Kidney tubule cell (primary cell): ENCODE data around the gene MEOX1.
"Not testable (repeated sequence)": the region's sequence is repeated elsewhere in the genome, so short reads cannot be mapped to it uniquely, and the experiment has no call there.

ENCODE experiments used
- DNase-seq: peaks from one replicate; pipeline ENCODE4 v3.0.0-alpha.2; 2018; ENCODE audit warnings: low spot score

The MEOX1 gene

GRCh38 chr17:43616421-43616820 lies 45.3 kb downstream of the MEOX1 start:
- no peak for DNase-seq

GRCh38 chr17:43616029-43616351 lies 45.7 kb downstream of the MEOX1 start:
- DNase-seq: no peak

GRCh38 chr17:43615330-43616028 lies 46.2 kb downstream of the MEOX1 start:
- DNase-seq: no peak

- DNase-seq: no peak
These were observed 47.2 kb downstream of the MEOX1 start for GRCh38 chr17:43614561-43614960.

- no peak for DNase-seq
These were observed 47.8 kb downstream of the MEOX1 start for GRCh38 chr17:43613917-43614316.

- DNase-seq: no peak
These were observed 49.2 kb downstream of the MEOX1 start for GRCh38 chr17:43612515-43612914.

GRCh38 chr17:43611230-43611969 lies 50.3 kb downstream of the MEOX1 start:
- peak; percentile 22 for DNase-seq

GRCh38 chr17:43609613-43610385 lies 51.9 kb downstream of the MEOX1 start:
- no peak for DNase-seq

- DNase-seq: peak; percentile 91
These were observed 53.4 kb downstream of the MEOX1 start for GRCh38 chr17:43608313-43608712.

GRCh38 chr17:43604549-43604948 lies 57.2 kb downstream of the MEOX1 start:
- no peak for DNase-seq

- DNase-seq: no peak
These were observed 58.4 kb downstream of the MEOX1 start for GRCh38 chr17:43603321-43603720.

GRCh38 chr17:43602556-43602955 lies 59.2 kb downstream of the MEOX1 start:
- DNase-seq: not testable (repeated sequence)

- DNase-seq: peak; percentile 27
These were observed 60.3 kb downstream of the MEOX1 start for GRCh38 chr17:43601280-43602039.

- peak; percentile 76 for DNase-seq
These were observed 61.9 kb downstream of the MEOX1 start for GRCh38 chr17:43599835-43600234.

GRCh38 chr17:43599046-43599395 lies 62.7 kb downstream of the MEOX1 start:
- no peak for DNase-seq

GRCh38 chr17:43598357-43599045 lies 63.2 kb downstream of the MEOX1 start:
- DNase-seq: no peak

- DNase-seq: no peak
These were observed 63.9 kb downstream of the MEOX1 start for GRCh38 chr17:43597624-43598356.

GRCh38 chr17:43595466-43595865 lies 66.3 kb downstream of the MEOX1 start:
- no peak for DNase-seq

GRCh38 chr17:43591779-43592562 lies 69.8 kb downstream of the MEOX1 start:
- peak; percentile 76 for DNase-seq

GRCh38 chr17:43591001-43591400 lies 70.7 kb downstream of the MEOX1 start:
- DNase-seq: no peak
